ENCODE results near the gene EXOC3L2.
"Not testable (repeated sequence)": the region's sequence is repeated elsewhere in the genome, so short reads cannot be mapped to it uniquely, and the experiment has no call there.

The EXOC3L2 gene

GRCh38 chr19:45255611-45256157 is 10.5 kb upstream of the EXOC3L2 start:
- DNase-seq, result no peak

- no peak for DNase-seq
These were observed 8.9 kb upstream of the EXOC3L2 start for GRCh38 chr19:45254044-45254531.

- no peak for DNase-seq
These were observed 8.3 kb upstream of the EXOC3L2 start for GRCh38 chr19:45253396-45254027.

GRCh38 chr19:45251452-45252354 is 6.5 kb upstream of the EXOC3L2 start:
- no peak for DNase-seq

- peak; percentile 63 for DNase-seq
These were observed 5.7 kb upstream of the EXOC3L2 start, which contains the start of gene MARK4 for GRCh38 chr19:45250832-45251451. Gene MARK4 (plus strand): TSS chr19:45251271. CDS start chr19:45251589, 318 bp downstream.

- peak; percentile 31 for DNase-seq
These were observed 5.1 kb upstream of the EXOC3L2 start for GRCh38 chr19:45250216-45250831.

GRCh38 chr19:45249261-45250033 is 4.2 kb upstream of the EXOC3L2 start:
- no peak for DNase-seq

- no peak for DNase-seq
These were observed 1.9 kb upstream of the EXOC3L2 start for GRCh38 chr19:45247136-45247535.

- no peak for DNase-seq
These were observed 619 bp upstream of the EXOC3L2 start for GRCh38 chr19:45245826-45246225.

- DNase-seq, result no peak
These were observed 943 bp downstream of the EXOC3L2 start for GRCh38 chr19:45244133-45244794.

GRCh38 chr19:45243144-45243732 is 2.0 kb downstream of the EXOC3L2 start:
- no peak for DNase-seq

GRCh38 chr19:45238556-45238955 is 6.7 kb downstream of the EXOC3L2 start:
- DNase-seq, result no peak

- no peak for DNase-seq
These were observed 9.7 kb downstream of the EXOC3L2 start for GRCh38 chr19:45235485-45235884.

GRCh38 chr19:45234089-45234869 is 10.9 kb downstream of the EXOC3L2 start:
- no peak for DNase-seq

GRCh38 chr19:45231891-45232290 is 13.3 kb downstream of the EXOC3L2 start:
- no peak for DNase-seq

- DNase-seq, result not testable (repeated sequence)
These were observed 16.2 kb downstream of the EXOC3L2 start for GRCh38 chr19:45229056-45229455.

- DNase-seq, result no peak
These were observed 20.6 kb downstream of the EXOC3L2 start for GRCh38 chr19:45224645-45225044.

GRCh38 chr19:45223879-45224278 is 21.3 kb downstream of the EXOC3L2 start:
- DNase-seq, result no peak

- no peak for DNase-seq
These were observed 22.5 kb downstream of the EXOC3L2 start for GRCh38 chr19:45222724-45223123.

All from RPMI8226 (cell line).